NB4 (cell line): ENCODE data around the gene DGCR2.
"Not testable (repeated sequence)": the region's sequence is repeated elsewhere in the genome, so short reads cannot be mapped to it uniquely, and the experiment has no call there.

ENCODE experiments used
- DNase-seq: peaks from one replicate; pipeline ENCODE4 v3.0.0; 2010; ENCODE audit warnings: low read depth
- H3K4me3 ChIP-seq: one replicate; pipeline ENCODE4 v1.5.1; 2011; ENCODE audit warnings: mild to moderate bottlenecking, low read depth, low read length, moderate library complexity
- MYC ChIP-seq: IDR thresholded peaks from 2 replicates; pipeline ENCODE4 v1.6.1; 2011; ENCODE audit warnings: low read depth, low read length
- POLR2A ChIP-seq: IDR thresholded peaks from 2 replicates; pipeline ENCODE4 v1.6.1; 2011; ENCODE audit warnings: mild to moderate bottlenecking; ENCODE audit not compliant: insufficient read length; ENCODE audit errors: extremely low read depth
- TF ChIP-seq, protein P1 (sequence below): IDR thresholded peaks from one replicate; pipeline ENCODE4 v1.5.1; 2012; ENCODE audit warnings: low read depth, low read length
- TF ChIP-seq, protein P2 (sequence below): IDR thresholded peaks from 2 replicates; pipeline ENCODE4 v1.6.1; 2011; ENCODE audit warnings: low read depth, low read length

Gene DGCR2

DNA sequence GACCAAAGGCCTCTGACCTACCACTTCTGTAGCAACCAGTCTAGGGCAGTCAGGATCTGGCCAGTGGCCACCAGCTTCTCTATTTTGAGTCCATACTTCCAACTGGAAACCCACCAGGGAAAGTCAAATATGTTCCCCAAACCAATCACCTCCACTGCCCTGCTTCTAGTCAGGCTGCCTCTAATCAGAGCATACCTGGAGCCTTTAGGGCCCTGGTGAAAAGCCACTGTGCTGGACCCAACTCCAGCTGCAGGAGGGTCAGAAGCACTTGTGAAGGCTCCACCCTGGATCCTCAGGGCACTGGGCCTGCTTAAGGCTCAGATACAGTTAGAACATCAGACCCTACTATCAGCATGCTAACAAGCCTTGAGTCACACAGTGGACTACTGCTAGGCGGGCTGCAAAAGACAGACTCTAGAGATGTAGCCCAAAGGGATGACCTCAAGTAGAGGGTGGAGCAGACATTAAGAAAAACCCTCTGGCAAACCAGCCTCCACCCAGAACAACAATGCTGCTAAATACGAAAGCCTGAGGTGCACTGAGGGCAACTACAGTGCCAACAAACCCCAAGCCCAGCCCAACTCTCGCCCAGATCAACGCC is 69.2 kb downstream of the DGCR2 start:
- TF ChIP-seq MYC (no peak), POLR2A (no peak)
- TF ChIP-seq, protein P1, sequence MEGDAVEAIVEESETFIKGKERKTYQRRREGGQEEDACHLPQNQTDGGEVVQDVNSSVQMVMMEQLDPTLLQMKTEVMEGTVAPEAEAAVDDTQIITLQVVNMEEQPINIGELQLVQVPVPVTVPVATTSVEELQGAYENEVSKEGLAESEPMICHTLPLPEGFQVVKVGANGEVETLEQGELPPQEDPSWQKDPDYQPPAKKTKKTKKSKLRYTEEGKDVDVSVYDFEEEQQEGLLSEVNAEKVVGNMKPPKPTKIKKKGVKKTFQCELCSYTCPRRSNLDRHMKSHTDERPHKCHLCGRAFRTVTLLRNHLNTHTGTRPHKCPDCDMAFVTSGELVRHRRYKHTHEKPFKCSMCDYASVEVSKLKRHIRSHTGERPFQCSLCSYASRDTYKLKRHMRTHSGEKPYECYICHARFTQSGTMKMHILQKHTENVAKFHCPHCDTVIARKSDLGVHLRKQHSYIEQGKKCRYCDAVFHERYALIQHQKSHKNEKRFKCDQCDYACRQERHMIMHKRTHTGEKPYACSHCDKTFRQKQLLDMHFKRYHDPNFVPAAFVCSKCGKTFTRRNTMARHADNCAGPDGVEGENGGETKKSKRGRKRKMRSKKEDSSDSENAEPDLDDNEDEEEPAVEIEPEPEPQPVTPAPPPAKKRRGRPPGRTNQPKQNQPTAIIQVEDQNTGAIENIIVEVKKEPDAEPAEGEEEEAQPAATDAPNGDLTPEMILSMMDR: no peak
- TF ChIP-seq, protein P2, sequence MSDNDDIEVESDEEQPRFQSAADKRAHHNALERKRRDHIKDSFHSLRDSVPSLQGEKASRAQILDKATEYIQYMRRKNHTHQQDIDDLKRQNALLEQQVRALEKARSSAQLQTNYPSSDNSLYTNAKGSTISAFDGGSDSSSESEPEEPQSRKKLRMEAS: no peak
- no peak overlapping the region for H3K4me3 ChIP-seq
- no peak for DNase-seq

DNA sequence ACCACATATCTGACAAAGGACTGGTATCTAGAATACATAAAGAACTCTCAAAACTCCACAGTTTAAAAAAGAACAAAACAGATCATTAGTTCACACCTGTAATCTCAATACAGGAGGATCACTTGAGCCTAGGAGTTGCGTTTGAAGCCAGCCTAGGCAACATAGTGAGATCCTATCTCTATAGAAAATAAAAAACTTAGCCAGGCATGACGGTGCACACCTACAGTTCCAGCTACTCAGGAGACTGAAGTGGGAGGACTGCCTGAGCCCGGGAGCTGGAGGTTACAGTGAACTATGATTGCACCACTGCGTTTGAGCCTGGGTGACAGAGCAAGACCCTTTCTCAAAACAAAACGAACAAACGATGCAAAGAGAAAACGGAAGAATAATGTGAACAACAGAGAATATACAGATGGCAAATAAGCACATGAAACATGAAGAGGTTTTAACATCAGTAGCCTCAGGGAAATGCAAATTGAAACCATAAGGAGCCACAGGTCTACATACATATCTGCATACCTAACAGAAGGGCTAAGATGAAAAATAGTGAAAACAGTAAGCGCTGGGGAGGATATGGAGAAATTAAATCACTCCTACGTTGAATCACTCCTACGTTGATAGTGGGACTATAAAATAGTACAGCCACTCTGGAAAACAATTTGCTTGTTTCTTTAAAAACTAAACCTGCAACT is 70.7 kb downstream of the DGCR2 start:
- no peak overlapping the region for H3K4me3 ChIP-seq

DNA sequence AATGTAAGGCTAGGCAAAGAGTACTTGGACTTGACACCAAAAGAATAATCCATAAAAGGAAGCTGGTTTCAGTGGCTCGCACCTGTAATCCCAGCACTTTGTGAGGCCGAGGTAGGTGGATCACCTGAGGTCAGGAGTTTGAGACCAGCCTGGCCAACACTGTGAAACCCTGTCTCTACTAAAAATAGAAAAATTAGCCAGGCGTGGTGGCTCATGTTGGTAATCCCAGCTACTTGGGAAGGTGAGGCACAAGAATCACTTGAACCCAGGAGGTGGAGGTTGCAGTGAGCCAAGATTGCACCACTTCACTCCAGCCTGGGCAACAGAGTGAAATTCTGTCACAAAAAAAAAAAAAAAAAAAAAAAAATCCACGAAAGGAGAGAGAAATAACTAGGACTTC is 71.4 kb downstream of the DGCR2 start:
- not testable (repeated sequence) for DNase-seq, H3K4me3 ChIP-seq

More for the DNA sequence above, 70.7 kb downstream of the DGCR2 start:
- DNase-seq: no peak
- TF ChIP-seq MYC (no peak), POLR2A (no peak)
- TF ChIP-seq, protein P1: no peak
- TF ChIP-seq, protein P2: no peak

DNA sequence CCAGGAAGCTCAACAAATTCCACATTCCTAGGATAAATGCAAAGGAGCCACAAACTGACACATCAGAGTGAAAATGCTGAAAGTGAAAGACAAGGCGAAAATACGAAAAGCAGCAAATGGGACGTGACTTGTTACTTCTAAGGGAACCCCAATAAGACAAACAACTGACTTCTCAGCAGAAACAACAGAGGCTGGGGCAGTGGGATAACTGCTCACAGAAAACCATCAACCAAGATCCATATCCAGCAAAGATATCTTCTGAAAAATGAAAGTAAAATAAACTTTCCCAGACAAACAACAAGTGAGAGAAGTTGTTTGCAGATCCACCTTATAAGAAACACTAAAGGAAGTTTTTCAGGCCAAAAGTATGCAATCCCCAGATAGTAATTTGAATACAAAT is 72.1 kb downstream of the DGCR2 start:
- H3K4me3 ChIP-seq: no peak overlapping the region
- TF ChIP-seq POLR2A (no peak), MYC (no peak)
- TF ChIP-seq, protein P2: no peak
- TF ChIP-seq, protein P1: no peak
- DNase-seq: no peak

- H3K4me3 ChIP-seq: no peak overlapping the region
- no peak for DNase-seq
- no peak for TF ChIP-seq MYC
- no peak for TF ChIP-seq POLR2A
- TF ChIP-seq, protein P1: no peak
- TF ChIP-seq, protein P2: no peak
Observed at GRCh38 chr22:19048531-19048930, 73.7 kb downstream of the DGCR2 start.

DNA sequence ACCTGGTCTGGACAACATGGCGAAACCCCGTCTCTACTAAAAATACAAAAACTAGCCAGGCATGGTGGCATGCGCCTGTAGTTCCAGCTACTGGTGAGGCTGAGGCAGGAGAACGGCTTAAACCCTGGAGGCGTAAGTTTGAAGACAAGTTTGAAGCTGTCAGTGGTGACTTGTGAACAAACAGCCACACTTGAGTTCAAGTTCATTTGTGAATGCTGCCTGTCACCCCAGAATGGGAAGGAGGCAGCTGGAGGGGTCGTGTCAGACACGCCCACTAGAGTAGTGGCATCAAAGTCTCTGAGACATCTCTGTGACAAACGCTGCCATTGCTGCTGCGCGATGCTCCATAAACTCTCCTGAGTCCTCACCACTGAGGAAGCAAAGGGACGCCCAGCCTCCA is 74.2 kb downstream of the DGCR2 start:
- H3K4me3 ChIP-seq: no peak overlapping the region
- TF ChIP-seq, protein P1: no peak
- TF ChIP-seq MYC: no peak
- TF ChIP-seq POLR2A: no peak
- TF ChIP-seq, protein P2: no peak
- no peak for DNase-seq
